ENCODE measurements around the gene EXOC1.
"Not testable (repeated sequence)": the region's sequence is repeated elsewhere in the genome, so short reads cannot be mapped to it uniquely, and the experiment has no call there.

Gene EXOC1

DNA sequence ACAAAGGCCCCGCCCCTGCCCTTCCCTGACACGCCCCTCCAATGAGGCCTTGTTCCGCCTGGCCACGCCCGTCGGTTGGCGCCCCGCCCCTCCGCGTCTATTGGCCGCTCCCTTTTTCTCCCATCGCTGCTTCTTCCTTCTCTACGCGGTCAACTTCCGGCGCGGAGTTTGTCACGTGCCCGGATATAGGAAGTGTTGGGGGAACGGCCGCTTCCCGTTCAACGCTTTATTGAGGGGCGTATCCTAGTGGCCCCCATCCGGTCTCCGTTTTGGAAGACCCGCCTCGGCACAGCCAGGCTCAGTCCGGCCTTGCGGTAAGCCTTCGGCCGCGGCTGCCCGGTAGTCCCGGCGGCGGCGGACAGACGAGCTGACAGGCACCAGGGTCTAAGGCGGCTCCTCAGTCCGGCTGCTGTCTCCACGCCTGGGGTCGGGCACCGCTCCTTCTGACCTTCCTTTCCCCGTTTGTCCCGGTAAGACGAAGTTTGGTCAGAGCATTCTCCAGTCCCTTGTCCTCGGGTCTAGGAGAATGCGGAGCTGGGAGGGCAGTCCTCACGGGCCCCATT is at the start of gene EXOC1:
TSS of gene EXOC1 (plus strand) at position 165 of the 563 bp plus-strand sequence. CDS start 4,676 bp downstream, outside the sequence.
- peak; percentile 90 for DNase-seq

DNA sequence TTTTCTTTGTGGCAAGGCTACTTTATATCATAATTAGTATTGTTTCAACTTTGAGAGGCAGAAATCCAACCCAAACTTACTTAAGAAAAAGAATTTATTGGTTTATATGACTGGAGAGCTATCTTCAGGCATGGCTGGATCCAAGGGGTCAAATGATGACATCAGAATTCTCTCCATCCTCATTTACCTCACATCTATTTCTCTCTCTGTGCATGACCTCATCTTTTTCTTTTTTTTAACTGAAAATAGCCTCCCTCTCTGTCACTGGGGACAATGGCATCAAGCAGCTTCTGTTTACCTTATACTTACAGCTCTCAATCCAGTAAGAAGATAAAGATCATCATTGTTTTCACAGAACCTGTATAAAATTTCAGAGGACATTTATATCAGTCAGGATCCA is 45.9 kb upstream of the EXOC1 start:
- DNase-seq, result no peak

GRCh38 chr4:55808186-55808585 is 45.3 kb upstream of the EXOC1 start:
- DNase-seq, result no peak

- no peak for DNase-seq
Observed at GRCh38 chr4:55808632-55809031, 44.8 kb upstream of the EXOC1 start.

GRCh38 chr4:55817691-55818090 is 35.8 kb upstream of the EXOC1 start:
- no peak for DNase-seq

DNA sequence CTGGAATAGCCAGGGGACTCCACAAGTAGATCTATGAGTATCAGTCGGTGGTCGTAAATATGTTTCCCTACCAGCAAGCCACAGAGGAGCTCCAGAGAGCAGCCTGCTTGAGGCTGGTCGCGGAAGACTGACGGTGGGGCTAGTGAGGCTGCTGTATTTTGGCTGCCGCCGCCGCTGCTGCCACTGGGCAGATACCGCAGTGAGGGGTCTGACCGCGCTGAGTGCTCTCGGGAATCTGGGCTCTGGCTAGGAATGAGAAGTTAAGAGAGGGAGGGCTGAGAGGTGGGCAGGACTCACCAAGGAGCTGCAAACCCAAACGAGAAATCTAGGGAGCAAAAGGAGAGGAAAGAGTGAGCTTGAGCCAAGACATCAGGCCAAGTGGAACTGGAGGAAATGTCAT is 33.8 kb upstream of the EXOC1 start, which contains the start of gene EXOC1L:
TSS of gene EXOC1L (plus strand) at position 157 of the 400 bp plus-strand sequence. CDS start at position 394, 237 bp downstream.
- DNase-seq, result no peak

DNA sequence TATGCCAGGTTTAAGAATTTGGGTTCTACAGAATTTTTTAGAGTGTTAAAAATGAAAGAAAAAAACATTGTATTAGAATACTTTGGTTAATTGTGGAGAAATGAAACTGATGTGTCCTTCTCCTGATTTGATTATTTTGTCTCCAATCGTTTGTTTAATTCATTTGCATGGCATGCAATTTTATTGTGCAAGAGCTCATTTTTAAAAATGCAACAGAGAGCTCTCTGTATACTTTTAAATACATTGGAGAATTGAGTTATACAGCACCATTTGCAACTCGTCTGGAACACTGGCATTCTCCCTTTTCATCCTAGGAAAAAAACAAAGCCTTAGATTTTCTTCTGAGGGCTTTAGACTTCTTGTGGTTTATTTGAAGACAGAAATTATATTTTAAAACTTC is 33.2 kb upstream of the EXOC1 start:
- DNase-seq, result no peak

DNA sequence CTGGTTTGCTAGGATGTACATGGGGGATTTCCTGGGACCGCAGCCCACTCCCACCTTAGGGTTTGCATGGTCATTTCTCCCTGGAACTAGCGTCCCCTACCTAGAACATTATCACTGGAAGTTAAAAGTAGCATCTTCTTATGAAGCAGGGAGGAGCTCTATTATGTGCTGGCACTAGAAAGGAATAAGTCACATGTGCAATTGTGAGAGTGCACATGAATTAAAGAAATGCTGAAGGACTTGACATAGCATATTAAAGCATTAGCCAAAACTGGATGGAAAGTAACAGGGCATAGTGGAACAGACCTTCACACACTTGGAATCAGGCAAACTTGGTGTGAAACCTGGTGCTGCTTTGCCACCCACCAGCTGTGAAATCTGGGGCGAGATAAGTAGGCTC is 31.1 kb upstream of the EXOC1 start:
- no peak for DNase-seq

GRCh38 chr4:55824865-55825264 is 28.6 kb upstream of the EXOC1 start:
- no peak for DNase-seq

- DNase-seq, result no peak
Observed at GRCh38 chr4:55826986-55827385, 26.5 kb upstream of the EXOC1 start.

- DNase-seq, result no peak
Observed at GRCh38 chr4:55827582-55827981, 25.9 kb upstream of the EXOC1 start.

DNA sequence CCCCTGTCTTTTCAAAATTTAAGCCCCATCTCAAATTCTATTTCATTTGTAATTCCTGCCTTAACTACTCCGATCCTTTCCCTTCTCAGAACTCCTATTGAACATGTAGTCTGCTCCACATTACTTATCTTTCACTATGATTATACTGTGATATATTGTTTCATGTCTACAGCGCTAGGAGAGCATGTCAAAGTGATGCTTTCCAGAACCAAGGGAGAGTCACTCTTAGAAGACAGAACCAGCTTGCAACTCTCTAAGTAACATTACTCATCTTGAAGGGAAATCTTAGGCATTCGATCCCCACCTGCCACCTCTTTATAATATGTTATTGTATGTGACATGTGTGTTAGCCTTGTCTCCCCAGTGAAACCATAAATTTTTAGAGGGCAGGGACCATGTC is 23.4 kb upstream of the EXOC1 start:
- no peak for DNase-seq

DNA sequence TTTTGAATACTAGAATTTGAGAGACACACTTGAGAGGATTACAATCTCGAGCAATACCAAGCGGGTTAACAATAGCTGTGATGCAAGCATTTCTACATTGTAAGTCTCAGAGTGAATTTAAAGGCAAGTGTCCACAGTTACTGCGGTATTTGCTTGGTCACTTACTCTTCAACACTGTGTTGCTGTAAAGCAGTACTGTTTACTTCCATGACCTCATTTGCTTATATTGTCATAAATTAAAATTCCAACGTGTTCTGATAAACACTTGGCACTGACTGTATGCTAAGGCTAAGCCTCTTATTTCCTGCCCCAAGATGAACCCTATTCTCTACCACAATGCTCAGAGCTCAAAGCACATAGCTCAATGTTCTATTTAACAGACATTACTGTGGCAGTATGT is 22.7 kb upstream of the EXOC1 start:
- DNase-seq, result no peak

GRCh38 chr4:55834086-55834795 is 19.2 kb upstream of the EXOC1 start:
- no peak for DNase-seq

DNA sequence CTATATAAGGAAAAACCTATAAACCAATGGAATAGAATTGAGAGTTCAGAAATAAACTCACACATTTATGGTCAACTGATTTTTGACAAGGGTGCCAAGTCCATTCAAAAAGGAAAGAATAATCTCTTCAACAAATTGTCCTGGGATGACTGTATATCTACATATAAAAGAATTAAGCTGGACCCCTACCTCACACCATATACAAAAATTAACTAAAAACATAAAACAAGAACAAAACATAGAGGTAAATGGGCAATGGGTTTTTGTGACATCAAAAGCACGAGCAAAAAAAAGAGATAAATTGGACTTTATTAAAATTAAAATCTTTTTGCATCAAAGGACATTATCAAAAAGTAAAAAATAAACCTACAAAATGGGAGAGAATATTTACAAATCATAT is 15.5 kb upstream of the EXOC1 start:
- no peak for DNase-seq

- no peak for DNase-seq
Observed at GRCh38 chr4:55838356-55838755, 15.1 kb upstream of the EXOC1 start.

GRCh38 chr4:55838952-55839351 is 14.5 kb upstream of the EXOC1 start:
- DNase-seq, result no peak

DNA sequence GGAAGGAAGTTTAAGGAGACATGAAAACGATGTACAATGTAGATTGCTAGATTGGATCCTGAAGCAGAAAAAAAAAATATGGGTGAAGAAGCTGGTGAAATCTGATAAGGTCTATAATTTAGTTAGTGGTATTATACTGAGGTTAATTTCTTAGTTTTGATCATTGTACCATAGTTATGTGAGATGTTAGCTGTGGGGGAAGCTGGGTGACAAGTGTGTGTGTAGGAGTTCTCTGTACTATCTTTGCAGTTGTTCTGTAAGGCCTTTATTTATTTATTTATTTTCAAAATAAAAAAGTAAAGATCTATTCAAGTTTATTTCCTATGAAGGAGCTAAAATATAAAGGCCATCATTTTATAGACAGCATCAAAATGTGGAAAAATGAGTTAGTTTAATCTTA is 12.5 kb upstream of the EXOC1 start:
- DNase-seq, result no peak

GRCh38 chr4:55841373-55842239 is 11.8 kb upstream of the EXOC1 start:
- not testable (repeated sequence) for DNase-seq

DNA sequence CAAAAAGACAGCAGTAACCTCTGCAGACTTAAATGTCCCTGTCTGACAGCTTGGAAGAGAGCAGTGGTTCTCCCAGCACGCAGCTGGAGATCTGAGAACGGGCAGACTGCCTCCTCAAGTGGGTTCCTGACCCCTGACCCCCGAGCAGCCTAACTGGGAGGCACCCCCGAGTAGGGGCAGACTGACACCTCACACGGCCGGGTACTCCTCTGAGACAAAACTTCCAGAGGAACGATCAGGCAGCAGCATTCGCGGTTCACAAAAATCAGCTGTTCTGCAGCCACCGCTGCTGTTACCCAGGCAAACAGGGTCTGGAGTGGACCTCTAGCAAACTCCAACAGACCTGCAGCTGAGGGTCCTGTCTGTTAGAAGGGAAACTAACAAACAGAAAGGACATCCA is 11.1 kb upstream of the EXOC1 start:
- DNase-seq, result not testable (repeated sequence)

DNA sequence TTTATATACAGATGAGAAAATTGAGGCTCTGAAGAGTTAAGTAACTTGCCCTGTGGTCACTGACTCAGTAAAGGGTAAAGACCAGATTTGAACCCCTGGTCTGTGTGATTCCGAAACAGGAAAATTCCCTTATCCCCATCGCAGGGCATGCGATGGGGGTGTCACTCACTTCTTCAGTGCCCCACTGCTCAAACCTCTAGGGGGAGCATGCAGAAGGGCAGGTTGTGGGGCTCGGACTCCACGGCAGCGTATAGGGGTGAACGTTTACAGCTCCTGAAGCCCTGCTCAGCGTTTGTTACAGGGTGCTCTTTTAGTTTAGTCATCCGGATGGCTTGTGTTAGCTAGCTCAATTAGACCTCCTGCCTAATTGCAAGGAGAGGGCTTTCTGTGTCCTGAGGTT is 3.7 kb upstream of the EXOC1 start:
- DNase-seq, result no peak

DNA sequence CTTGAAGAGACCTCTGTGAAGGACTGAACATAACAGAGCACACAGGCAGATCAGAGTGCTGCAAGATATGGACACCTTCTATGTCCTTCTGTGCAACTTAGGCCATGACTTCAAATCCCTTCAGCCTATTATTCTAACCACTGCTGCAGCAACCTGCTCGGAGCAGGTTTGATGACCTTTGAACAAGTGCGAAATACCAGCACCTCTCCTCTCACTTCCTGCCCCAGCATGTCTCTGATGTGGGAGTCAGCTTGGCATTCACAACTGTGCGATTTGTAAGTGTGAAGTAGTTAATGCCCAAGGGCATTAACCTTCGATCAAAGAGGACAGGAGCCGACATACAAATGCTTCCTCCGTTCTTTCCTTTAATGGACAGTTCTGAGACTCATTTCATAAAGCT is 1.6 kb upstream of the EXOC1 start:
- no peak for DNase-seq

DNA sequence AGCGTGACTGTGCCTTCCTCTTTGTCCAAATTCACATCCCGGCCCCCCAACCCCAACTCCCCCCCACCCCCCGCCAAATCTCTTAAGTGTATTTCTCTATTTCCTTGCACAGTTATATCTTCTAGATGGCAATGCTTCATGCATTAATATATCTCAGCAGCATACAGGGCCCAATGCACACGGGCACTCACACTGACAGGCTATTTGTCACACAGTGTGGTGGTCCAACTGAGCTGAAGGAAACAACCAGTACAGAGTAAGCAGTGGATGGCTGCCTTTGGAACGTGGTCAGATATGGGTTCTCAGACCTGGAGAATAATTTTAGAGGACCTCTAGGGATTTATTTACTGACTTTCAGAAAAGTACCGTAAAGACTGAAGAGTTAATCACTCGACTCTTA is 681 bp downstream of the EXOC1 start:
- no peak for DNase-seq

GRCh38 chr4:55857586-55857985 is 4.1 kb downstream of the EXOC1 start:
- no peak for DNase-seq

Measured in NCI-H2107 (cell line).